SK-N-SH (cell line): ENCODE data around the gene DCP1B. TPM values are rescaled to one million over a fixed set of nuclear protein-coding genes. Genes with fewer than 3 reads are reported as not detected.

Experiments used
- CTCF ChIA-PET: fragments of 300-600, 350-600 bp; formaldehyde crosslinking; extraction: SDS; loops from one replicate; lab custom pipeline; 2021; lab: Yijun Ruan, JAX
- POLR2A ChIA-PET: fragments of 350-600 bp; sonication (Branson Sonifier 250); formaldehyde crosslinking; extraction: SDS; loops from one replicate; lab custom pipeline; 2020; ENCODE audit warnings: antibody characterized with exemption, inconsistent platforms; lab: Yijun Ruan, JAX
- DNase-seq: peaks from one replicate; pipeline ENCODE4 v3.0.0; 2012
- H2AFZ ChIP-seq: fragments of 200-600 bp; sonication (generic); 2 replicates; pipeline ENCODE4 v1.8.1; 2016; ENCODE audit warnings: antibody characterized with exemption, mild to moderate bottlenecking, low read depth
- H3F3A ChIP-seq: fragments of 200-600 bp; sonication (generic); replicated peaks from 2 replicates; pipeline ENCODE3; 2016; ENCODE audit warnings: antibody characterized with exemption, mild to moderate bottlenecking; ENCODE audit not compliant: insufficient read depth
- H3K27ac ChIP-seq, 2 experiments: fragments of 200-500 bp in 1 of 2; fragments of 200-600 bp in 1 of 2; sonication (Bioruptor generic) in 1 of 2; sonication (generic), shearing (Covaris generic) in 1 of 2; 2 replicates each; pipeline versions ENCODE4 v1.5.1 to v1.6.1; 2014 to 2016; ENCODE audit warnings: low read depth in 2 of 2, inconsistent platforms in 1 of 2, low read length in 1 of 2, mild to moderate bottlenecking in 1 of 2, mixed read lengths in 1 of 2
- H3K27me3 ChIP-seq: fragments of 200-600 bp; sonication (generic), shearing (Covaris generic); 2 replicates; pipeline ENCODE4 v1.6.1; 2016; ENCODE audit warnings: mixed run types; ENCODE audit not compliant: insufficient read depth
- H3K36me3 ChIP-seq, 2 experiments: fragments of 200-500 bp in 1 of 2; fragments of 200-600 bp in 1 of 2; sonication (Bioruptor generic) in 1 of 2; sonication (generic) in 1 of 2; replicated peaks in 1 of 2; 2 replicates each; pipeline versions ENCODE3 to v1.5.1; 2014 to 2016; ENCODE audit warnings: low read length in 1 of 2, mild to moderate bottlenecking in 1 of 2; ENCODE audit not compliant: insufficient read depth in 2 of 2, control insufficient read depth in 1 of 2
- H3K4me1 ChIP-seq, 2 experiments: fragments of 200-500 bp in 1 of 2; fragments of 200-600 bp in 1 of 2; sonication (Bioruptor generic) in 1 of 2; sonication (generic), shearing (Covaris generic) in 1 of 2; 2 replicates each; pipeline versions ENCODE4 v1.5.1 to v1.6.1; 2014 to 2016; ENCODE audit warnings: low read depth in 1 of 2, low read length in 1 of 2, mixed run types in 1 of 2; ENCODE audit not compliant: insufficient read depth in 2 of 2, control insufficient read depth in 1 of 2
- H3K4me2 ChIP-seq: fragments of 200-600 bp; sonication (generic), shearing (Covaris generic); 2 replicates; pipeline ENCODE4 v1.6.1; 2017; ENCODE audit warnings: mixed run types
- H3K4me3 ChIP-seq, 2 experiments: fragments of 200-500 bp in 1 of 2; fragments of 200-600 bp in 1 of 2; sonication (Bioruptor generic) in 1 of 2; sonication (generic), shearing (Covaris generic) in 1 of 2; 2 replicates each; pipeline versions ENCODE4 v1.5.1 to v1.8.1; 2014 to 2016; ENCODE audit warnings: low read depth in 2 of 2, inconsistent platforms in 1 of 2, low read length in 1 of 2, mild to moderate bottlenecking in 1 of 2, mixed read lengths in 1 of 2, moderate library complexity in 1 of 2
- H3K79me2 ChIP-seq: fragments of 200-600 bp; sonication (generic); 2 replicates; pipeline ENCODE4 v1.8.1; 2017; ENCODE audit warnings: mild to moderate bottlenecking; ENCODE audit not compliant: insufficient read depth
- H3K9ac ChIP-seq: fragments of 200-600 bp; sonication (generic); 2 replicates; pipeline ENCODE4 v1.6.1; 2017; ENCODE audit warnings: mixed run types
- H3K9me2 ChIP-seq: fragments of 200-600 bp; sonication (generic); 2 replicates; pipeline ENCODE4 v1.6.1; 2017; ENCODE audit warnings: mixed run types
- H3K9me3 ChIP-seq: fragments of 200-600 bp; sonication (generic); 2 replicates; pipeline ENCODE4 v1.6.1; 2017; ENCODE audit warnings: mixed run types, mild to moderate bottlenecking, moderate library complexity
- H4K20me1 ChIP-seq: fragments of 200-600 bp; sonication (generic); 2 replicates; pipeline ENCODE4 v1.6.1; 2017; ENCODE audit warnings: mild to moderate bottlenecking, mixed run types; ENCODE audit not compliant: insufficient read depth
- FOXM1 ChIP-seq: IDR thresholded peaks from 2 replicates; pipeline ENCODE4 v1.4.0; 2012; ENCODE audit warnings: low read depth, mild to moderate bottlenecking
- GABPA ChIP-seq: IDR thresholded peaks from 2 replicates; pipeline ENCODE4 v1.4.0; 2012; ENCODE audit warnings: low read depth, mild to moderate bottlenecking
- GATA2 ChIP-seq: sonication (generic); formaldehyde crosslinking; IDR thresholded peaks from 2 replicates; pipeline ENCODE4 v1.5.0; 2020; ENCODE audit warnings: mild to moderate bottlenecking, missing genetic modification reagents
- JUND ChIP-seq: IDR thresholded peaks from 2 replicates; pipeline ENCODE4 v1.4.0; 2012
- MEF2A ChIP-seq: IDR thresholded peaks from 2 replicates; pipeline ENCODE4 v1.4.0; 2012; ENCODE audit warnings: low read depth, borderline replicate concordance
- MXI1 ChIP-seq: IDR thresholded peaks from 2 replicates; pipeline ENCODE4 v1.6.1; 2012; ENCODE audit warnings: mild to moderate bottlenecking, low read depth, low read length, improper control_type of control experiment
- NFIC ChIP-seq: IDR thresholded peaks from 2 replicates; pipeline ENCODE4 v1.4.0; 2012; ENCODE audit warnings: borderline replicate concordance
- NRF1 ChIP-seq: IDR thresholded peaks from 2 replicates; pipeline ENCODE4 v1.6.1; 2012; ENCODE audit warnings: low read depth, mild to moderate bottlenecking, low read length
- TAF1 ChIP-seq: IDR thresholded peaks from 2 replicates; pipeline ENCODE4 v1.6.1; 2012; ENCODE audit warnings: low read depth, mild to moderate bottlenecking, low read length, moderate library complexity, borderline replicate concordance
- TEAD4 ChIP-seq: IDR thresholded peaks from 2 replicates; pipeline ENCODE4 v1.4.0; 2012; ENCODE audit warnings: mild to moderate bottlenecking, borderline replicate concordance; ENCODE audit not compliant: insufficient read depth
- WGBS: methylation state at CpG from one replicate; pipeline ENCODE4 v1.1.6; 2017; ENCODE audit warnings: low lambda C conversion rate; 5-methylcytosine and 5-hydroxymethylcytosine counted together
- polyA plus RNA-seq, 3 experiments: library from polyadenylated mRNA; depleted of rRNA; stranded (reverse); fragments of >200 nt; gene quantifications; 2 replicates each; pipeline ENCODE4 v1.2.3, GENCODE V29; 2012
- TF ChIP-seq, protein P1 (sequence below): IDR thresholded peaks from 2 replicates; pipeline ENCODE4 v1.4.0; 2012; ENCODE audit warnings: low read depth, borderline replicate concordance
- TF ChIP-seq, protein P2 (sequence below): IDR thresholded peaks from 2 replicates; pipeline ENCODE4 v1.6.1; 2012; ENCODE audit warnings: mild to moderate bottlenecking, low read depth, low read length, moderate library complexity
- TF ChIP-seq, protein P3 (sequence below): fragments of 150-350 bp; IDR thresholded peaks from 2 replicates; pipeline ENCODE4 v1.6.1; 2016; ENCODE audit warnings: mild to moderate bottlenecking, low read depth, low read length

The DCP1B gene
- polyA plus RNA-seq, 1 of the 3 experiments (the other 2 are of a cell fraction), result 18.8 TPM

DNA sequence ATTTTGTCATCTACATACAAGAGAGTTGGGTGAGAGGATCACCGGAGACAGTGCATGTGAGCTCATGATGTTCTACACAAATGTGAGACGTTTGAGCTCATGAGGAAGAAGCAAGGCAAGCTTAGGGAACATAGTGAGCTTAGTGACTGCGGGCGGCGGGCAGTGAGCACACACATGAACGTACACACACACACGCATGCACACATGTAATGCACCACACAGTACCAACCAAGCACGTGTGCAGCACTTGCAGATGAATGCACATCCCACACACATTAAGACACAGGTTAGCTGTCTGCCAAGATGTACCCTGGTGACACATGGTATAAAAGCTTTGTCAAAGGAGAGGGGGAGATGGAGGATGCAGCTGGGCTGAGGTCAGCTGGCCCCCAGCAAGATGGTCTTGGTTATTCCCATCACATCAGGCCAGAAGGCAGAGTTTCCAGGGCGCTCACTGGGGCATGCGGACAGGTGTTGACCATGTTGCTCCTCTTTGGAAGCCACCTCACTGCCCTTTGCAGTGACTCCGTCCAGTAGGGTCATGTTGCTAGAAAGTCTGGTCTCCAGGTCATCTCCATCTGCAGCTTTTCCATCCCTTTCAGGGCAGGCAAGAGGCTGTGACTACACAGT lies 77.1 kb downstream of the DCP1B start (continued):
- no peak for TF ChIP-seq NRF1
- TF ChIP-seq GATA2 (CRISPR knock-in tag), result no peak
- TF ChIP-seq, protein P1, sequence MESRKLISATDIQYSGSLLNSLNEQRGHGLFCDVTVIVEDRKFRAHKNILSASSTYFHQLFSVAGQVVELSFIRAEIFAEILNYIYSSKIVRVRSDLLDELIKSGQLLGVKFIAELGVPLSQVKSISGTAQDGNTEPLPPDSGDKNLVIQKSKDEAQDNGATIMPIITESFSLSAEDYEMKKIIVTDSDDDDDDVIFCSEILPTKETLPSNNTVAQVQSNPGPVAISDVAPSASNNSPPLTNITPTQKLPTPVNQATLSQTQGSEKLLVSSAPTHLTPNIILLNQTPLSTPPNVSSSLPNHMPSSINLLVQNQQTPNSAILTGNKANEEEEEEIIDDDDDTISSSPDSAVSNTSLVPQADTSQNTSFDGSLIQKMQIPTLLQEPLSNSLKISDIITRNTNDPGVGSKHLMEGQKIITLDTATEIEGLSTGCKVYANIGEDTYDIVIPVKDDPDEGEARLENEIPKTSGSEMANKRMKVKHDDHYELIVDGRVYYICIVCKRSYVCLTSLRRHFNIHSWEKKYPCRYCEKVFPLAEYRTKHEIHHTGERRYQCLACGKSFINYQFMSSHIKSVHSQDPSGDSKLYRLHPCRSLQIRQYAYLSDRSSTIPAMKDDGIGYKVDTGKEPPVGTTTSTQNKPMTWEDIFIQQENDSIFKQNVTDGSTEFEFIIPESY, result no peak

DNA sequence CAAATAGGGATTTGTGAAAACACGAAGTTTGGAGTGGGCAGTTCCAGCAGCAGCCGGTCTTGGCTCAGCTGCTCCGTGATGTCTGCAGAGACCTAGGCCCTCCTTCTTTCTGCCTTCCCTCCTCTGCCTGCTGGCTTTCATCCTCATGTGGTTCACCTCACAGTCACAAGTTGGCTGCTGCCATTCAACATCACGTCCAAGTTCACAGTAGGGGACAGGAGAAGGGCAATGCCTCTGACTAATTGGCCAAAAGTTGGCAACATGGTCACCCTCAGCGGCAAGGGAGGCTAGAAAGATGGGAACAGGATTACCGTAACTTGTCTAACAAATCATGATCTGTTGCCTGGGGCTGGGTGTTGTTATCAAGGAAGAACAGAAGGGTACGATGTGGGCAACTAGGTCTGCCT lies 78.0 kb downstream of the DCP1B start:
- DNase-seq, result no peak
- Histone ChIP-seq H3K9ac (no peak overlapping the region), H3F3A (no peaks in the 10 kb centered on the region), H3K4me3 (no peak overlapping the region), H3K27ac (no peak overlapping the region), H4K20me1 (no peaks in the 10 kb centered on the region), H3K79me2 (no peaks in the 10 kb centered on the region), H3K27me3 (no peaks in the 10 kb centered on the region; the same call in 1 of the 2 replicates), H3K4me1 (peaks cover 0 to 44% of the 10 kb centered on the region in 2 experiments; a peak in 1 of 4 replicates), H3K9me2 (no peaks in the 10 kb centered on the region), H2AFZ (no peak overlapping the region), H3K9me3 (no peaks in the 10 kb centered on the region), H3K36me3 (no peaks in the 10 kb centered on the region), H3K4me2 (no peak overlapping the region)
- POLR2A ChIA-PET, result no interaction called here
- TF ChIP-seq TEAD4 (no peak), NFIC (no peak), MXI1 (no peak), MEF2A (no peak), TAF1 (no peak), GABPA (no peak), FOXM1 (no peak), JUND (no peak)
- TF ChIP-seq, protein P1, result no peak
- TF ChIP-seq, protein P2, sequence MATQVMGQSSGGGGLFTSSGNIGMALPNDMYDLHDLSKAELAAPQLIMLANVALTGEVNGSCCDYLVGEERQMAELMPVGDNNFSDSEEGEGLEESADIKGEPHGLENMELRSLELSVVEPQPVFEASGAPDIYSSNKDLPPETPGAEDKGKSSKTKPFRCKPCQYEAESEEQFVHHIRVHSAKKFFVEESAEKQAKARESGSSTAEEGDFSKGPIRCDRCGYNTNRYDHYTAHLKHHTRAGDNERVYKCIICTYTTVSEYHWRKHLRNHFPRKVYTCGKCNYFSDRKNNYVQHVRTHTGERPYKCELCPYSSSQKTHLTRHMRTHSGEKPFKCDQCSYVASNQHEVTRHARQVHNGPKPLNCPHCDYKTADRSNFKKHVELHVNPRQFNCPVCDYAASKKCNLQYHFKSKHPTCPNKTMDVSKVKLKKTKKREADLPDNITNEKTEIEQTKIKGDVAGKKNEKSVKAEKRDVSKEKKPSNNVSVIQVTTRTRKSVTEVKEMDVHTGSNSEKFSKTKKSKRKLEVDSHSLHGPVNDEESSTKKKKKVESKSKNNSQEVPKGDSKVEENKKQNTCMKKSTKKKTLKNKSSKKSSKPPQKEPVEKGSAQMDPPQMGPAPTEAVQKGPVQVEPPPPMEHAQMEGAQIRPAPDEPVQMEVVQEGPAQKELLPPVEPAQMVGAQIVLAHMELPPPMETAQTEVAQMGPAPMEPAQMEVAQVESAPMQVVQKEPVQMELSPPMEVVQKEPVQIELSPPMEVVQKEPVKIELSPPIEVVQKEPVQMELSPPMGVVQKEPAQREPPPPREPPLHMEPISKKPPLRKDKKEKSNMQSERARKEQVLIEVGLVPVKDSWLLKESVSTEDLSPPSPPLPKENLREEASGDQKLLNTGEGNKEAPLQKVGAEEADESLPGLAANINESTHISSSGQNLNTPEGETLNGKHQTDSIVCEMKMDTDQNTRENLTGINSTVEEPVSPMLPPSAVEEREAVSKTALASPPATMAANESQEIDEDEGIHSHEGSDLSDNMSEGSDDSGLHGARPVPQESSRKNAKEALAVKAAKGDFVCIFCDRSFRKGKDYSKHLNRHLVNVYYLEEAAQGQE, result no peak
- TF ChIP-seq, protein P3, sequence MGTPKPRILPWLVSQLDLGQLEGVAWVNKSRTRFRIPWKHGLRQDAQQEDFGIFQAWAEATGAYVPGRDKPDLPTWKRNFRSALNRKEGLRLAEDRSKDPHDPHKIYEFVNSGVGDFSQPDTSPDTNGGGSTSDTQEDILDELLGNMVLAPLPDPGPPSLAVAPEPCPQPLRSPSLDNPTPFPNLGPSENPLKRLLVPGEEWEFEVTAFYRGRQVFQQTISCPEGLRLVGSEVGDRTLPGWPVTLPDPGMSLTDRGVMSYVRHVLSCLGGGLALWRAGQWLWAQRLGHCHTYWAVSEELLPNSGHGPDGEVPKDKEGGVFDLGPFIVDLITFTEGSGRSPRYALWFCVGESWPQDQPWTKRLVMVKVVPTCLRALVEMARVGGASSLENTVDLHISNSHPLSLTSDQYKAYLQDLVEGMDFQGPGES, result no peak
- CTCF ChIA-PET, result interaction anchor here (1.1 to 2.4 kb wide), 4 partner anchors 14 to 273 kb away, joined by 3 to 7 read pairs (median 5); no protein-coding TSS in a partner anchor
- 72% methylated on average over 7 of the region's 7 CpGs for WGBS
